Testis (tissue), 2 donors: Measurements from ENCODE around the gene WBP4.

Source experiments
- CTCF ChIP-seq, 3 experiments: fragments of 450-650 bp in 2 of 3; fragments of 200-600 bp in 1 of 3; sonication (generic) in 1 of 3; IDR thresholded peaks; one replicate each; pipeline ENCODE4 v1.5.1; 2016 to 2019; ENCODE audit warnings: antibody characterized with exemption in 3 of 3, mild to moderate bottlenecking in 2 of 3, moderate library complexity in 1 of 3
- POLR2A ChIP-seq: fragments of 450-650 bp; IDR thresholded peaks from one replicate; pipeline ENCODE4 v1.6.1; 2017; ENCODE audit warnings: antibody characterized with exemption, mild to moderate bottlenecking, moderate library complexity

GRCh38 chr13:41056826-41057711 is 4.2 kb upstream of the WBP4 start:
- no peak for TF ChIP-seq CTCF (IDR thresholded peaks at IDR 0.05)
- no peak for TF ChIP-seq POLR2A
